Progenitor cell of endocrine pancreas (in vitro differentiated cells): ENCODE measurements around the gene TMEM229B. TPM values are rescaled to one million over a fixed set of nuclear protein-coding genes. Genes with fewer than 3 reads are reported as not detected.

Experiments used
- DNase-seq: peaks from one replicate; pipeline ENCODE4 v3.0.0; 2021; ENCODE audit warnings: low spot score; ENCODE audit not compliant: unreplicated experiment
- H3K27ac Mint-ChIP-seq: 2 replicates; pipeline ENCODE4 v1.8.0; 2021; ENCODE audit warnings: mild to moderate bottlenecking, moderate library complexity, mixed read lengths
- H3K27me3 Mint-ChIP-seq: 2 replicates; pipeline ENCODE4 v1.8.0; 2021; ENCODE audit warnings: mixed read lengths
- H3K36me3 Mint-ChIP-seq: 2 replicates; pipeline ENCODE4 v1.8.0; 2022; ENCODE audit warnings: mixed read lengths; ENCODE audit not compliant: insufficient read depth
- H3K4me1 Mint-ChIP-seq: 2 replicates; pipeline ENCODE4 v1.8.0; 2021; ENCODE audit warnings: low read depth, mixed read lengths
- H3K4me3 Mint-ChIP-seq: 2 replicates; pipeline ENCODE4 v1.8.0; 2021; ENCODE audit warnings: low read depth, mild to moderate bottlenecking, moderate library complexity, mixed read lengths
- H3K9me3 Mint-ChIP-seq: 2 replicates; pipeline ENCODE4 v1.8.0; 2021; ENCODE audit warnings: low read depth, mixed read lengths
- total RNA-seq: library from RNA; stranded (reverse); gene quantifications from 2 replicates; pipeline ENCODE4 v1.2.1, GENCODE V29; 2021
- TF ChIP-seq, protein P1 (sequence below): fragments of 200-600 bp; sonication (generic); IDR thresholded peaks from one replicate; pipeline ENCODE4 v1.5.0; 2021; ENCODE audit warnings: antibody characterized with exemption, mild to moderate bottlenecking; ENCODE audit not compliant: unreplicated experiment

TMEM229B gene
- total RNA-seq, 1 donor from 2014 or later, result 1.7 TPM

DNA sequence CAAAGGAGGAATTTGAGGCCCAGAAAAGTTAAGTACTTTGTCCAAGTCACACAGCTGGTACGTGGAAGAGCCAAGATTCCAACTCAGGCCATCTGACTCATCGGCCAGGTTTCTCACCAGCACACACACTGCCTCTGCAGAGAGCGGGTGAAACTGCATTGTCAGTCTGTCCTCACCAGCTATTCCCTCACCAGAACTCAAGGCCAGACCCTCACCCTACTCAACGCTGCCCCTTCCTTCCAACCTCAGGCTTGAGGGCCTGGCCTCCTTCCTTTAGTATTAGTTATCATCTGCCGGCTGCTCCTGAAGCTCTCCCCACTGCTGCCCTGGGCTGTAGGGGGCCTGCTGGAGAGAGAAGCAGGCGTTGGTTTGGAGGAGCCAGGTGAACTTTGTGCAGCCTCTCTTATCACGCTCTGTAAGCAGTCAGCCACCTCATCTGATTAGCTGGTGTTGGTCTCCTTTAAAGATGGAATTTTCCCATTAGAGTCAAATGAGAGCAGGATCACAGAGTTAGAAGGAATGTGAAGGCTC lies 60.0 kb downstream of the TMEM229B start:
- no peaks in the 10 kb centered on the region for H3K36me3 Mint-ChIP-seq
- H3K27ac Mint-ChIP-seq, result peak overlapping the region; percentile 79
- no peak overlapping the region for H3K4me3 Mint-ChIP-seq
- peaks cover 13% of the 10 kb centered on the region for H3K4me1 Mint-ChIP-seq
- no peaks in the 10 kb centered on the region for H3K27me3 Mint-ChIP-seq
- TF ChIP-seq, protein P1, sequence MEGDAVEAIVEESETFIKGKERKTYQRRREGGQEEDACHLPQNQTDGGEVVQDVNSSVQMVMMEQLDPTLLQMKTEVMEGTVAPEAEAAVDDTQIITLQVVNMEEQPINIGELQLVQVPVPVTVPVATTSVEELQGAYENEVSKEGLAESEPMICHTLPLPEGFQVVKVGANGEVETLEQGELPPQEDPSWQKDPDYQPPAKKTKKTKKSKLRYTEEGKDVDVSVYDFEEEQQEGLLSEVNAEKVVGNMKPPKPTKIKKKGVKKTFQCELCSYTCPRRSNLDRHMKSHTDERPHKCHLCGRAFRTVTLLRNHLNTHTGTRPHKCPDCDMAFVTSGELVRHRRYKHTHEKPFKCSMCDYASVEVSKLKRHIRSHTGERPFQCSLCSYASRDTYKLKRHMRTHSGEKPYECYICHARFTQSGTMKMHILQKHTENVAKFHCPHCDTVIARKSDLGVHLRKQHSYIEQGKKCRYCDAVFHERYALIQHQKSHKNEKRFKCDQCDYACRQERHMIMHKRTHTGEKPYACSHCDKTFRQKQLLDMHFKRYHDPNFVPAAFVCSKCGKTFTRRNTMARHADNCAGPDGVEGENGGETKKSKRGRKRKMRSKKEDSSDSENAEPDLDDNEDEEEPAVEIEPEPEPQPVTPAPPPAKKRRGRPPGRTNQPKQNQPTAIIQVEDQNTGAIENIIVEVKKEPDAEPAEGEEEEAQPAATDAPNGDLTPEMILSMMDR, result peak; percentile 22
- no peaks in the 10 kb centered on the region for H3K9me3 Mint-ChIP-seq
- no peak for DNase-seq

DNA sequence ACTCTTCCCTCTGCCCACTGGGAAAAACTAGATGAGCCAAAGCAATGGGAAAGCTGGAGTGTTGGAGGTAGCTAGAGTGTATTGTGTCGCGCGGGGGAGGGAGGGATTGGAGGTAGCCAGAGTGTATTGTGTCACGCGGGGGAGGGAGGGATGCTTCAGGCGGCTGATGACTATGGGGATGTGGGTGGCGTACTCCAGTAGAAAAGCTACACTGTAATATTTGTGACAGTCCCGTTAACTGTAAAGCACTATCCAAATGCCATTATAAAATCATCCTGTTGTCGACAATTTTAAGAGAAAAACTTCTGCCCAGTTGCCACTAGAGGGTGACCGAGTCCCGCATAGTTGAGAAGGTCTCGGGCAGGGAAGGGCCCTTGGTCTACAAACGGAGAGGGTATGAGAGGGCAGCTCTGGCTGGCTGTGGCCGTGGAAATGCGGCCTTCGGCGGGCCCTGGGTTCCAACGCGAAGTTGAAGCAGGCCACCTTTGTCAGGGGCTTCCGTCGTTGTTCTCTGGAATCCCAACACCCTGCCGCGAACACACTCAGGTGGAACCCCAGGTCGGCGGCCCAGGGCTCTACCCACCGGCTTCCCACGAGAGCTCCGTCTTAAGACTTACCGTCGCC lies 61.4 kb downstream of the TMEM229B start:
- TF ChIP-seq, protein P1, result peak; percentile 90
- no peaks in the 10 kb centered on the region for H3K9me3 Mint-ChIP-seq
- H3K4me3 Mint-ChIP-seq, result no peak overlapping the region
- H3K4me1 Mint-ChIP-seq, result peaks cover 13% of the 10 kb centered on the region
- H3K27ac Mint-ChIP-seq, result peak overlapping the region; percentile 37
- DNase-seq, result peak; percentile 69
- no peaks in the 10 kb centered on the region for H3K27me3 Mint-ChIP-seq
- no peaks in the 10 kb centered on the region for H3K36me3 Mint-ChIP-seq

DNA sequence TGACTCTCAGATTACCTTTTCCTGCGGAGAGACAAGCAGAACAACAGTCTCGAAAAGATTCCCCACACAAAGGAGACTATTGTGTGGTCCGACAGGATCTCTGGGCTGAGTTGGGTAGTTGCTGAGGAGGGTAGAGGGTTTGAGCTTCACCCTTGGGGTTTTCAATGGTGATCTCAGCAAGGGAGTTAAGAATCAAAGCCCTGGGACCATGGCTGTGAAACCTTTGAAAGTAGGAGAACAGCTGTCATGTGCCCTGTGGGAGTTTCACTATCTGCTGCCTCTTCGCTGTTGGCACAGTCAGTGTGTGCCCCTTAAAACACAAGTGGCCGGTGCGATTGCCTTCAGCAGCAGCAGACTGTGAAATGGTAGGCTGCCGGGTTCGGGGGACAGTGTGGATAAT lies 62.4 kb downstream of the TMEM229B start:
- Mint-ChIP-seq H3K36me3 (no peaks in the 10 kb centered on the region), H3K9me3 (no peaks in the 10 kb centered on the region), H3K4me1 (peaks cover 11% of the 10 kb centered on the region), H3K4me3 (no peak overlapping the region), H3K27ac (no peak overlapping the region), H3K27me3 (no peaks in the 10 kb centered on the region)
- DNase-seq, result no peak
- TF ChIP-seq, protein P1, result no peak

DNA sequence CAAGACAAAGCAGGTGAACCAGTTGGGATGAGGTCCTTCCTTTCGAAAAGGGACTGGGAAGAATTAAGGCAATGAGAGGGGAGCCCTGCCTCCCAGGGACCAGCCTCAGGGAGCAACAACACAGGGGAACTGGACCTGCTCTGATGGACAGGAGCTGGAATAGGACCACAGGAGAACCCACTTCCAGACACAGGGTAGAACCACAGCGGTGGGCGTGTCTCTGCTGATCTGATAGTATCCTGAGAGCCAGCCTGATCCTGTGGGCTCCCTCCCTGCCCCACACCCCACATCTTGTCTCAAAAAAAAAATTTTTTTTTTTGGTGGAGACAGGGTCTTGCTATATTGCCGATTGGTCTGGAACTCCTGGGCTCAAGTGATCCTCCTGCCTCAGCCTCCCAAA lies 62.9 kb downstream of the TMEM229B start:
- no peaks in the 10 kb centered on the region for H3K36me3 Mint-ChIP-seq
- DNase-seq, result no peak
- H3K27me3 Mint-ChIP-seq, result no peaks in the 10 kb centered on the region
- H3K4me1 Mint-ChIP-seq, result peaks cover 11% of the 10 kb centered on the region
- no peak overlapping the region for H3K4me3 Mint-ChIP-seq
- TF ChIP-seq, protein P1, result no peak
- no peak overlapping the region for H3K27ac Mint-ChIP-seq
- H3K9me3 Mint-ChIP-seq, result no peaks in the 10 kb centered on the region

DNA sequence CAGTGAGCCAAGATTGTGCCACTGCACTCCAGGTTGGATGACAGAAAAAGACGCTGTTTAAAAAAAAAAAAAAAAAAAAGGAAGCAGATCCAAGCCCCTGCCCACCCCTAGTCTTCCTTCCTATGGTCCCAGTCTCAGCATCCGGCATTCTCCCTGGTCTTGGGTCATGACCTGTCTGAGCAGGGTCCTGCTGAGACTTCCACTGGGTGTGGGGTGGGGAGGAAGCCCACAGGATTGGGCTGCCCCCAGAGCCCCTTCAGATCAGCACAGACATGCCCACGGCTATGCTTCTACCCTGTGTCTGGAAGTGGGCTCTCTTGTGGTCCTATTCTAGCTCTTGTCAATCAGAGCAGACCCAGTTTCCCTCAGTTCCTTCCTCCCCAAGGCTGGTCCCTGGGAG lies 64.0 kb downstream of the TMEM229B start:
- no peak for DNase-seq
- Mint-ChIP-seq H3K4me1 (peaks cover 11% of the 10 kb centered on the region), H3K4me3 (no peak overlapping the region), H3K27ac (no peak overlapping the region), H3K9me3 (no peaks in the 10 kb centered on the region), H3K27me3 (no peaks in the 10 kb centered on the region), H3K36me3 (no peaks in the 10 kb centered on the region)
- TF ChIP-seq, protein P1, result no peak
